Neural cell (in vitro differentiated cells): ENCODE measurements around the gene PRKG1.

ENCODE experiments used
- CTCF ChIP-seq: fragments of 450-650 bp; IDR thresholded peaks from 2 replicates; pipeline ENCODE4 v1.5.1; 2014; ENCODE audit warnings: antibody characterized with exemption, mild to moderate bottlenecking, moderate library complexity; ENCODE audit not compliant: poor library complexity, severe bottlenecking
- EP300 ChIP-seq: fragments of 450-650 bp; conservative IDR thresholded peaks from 2 replicates; pipeline ENCODE4 v1.6.1; 2014; ENCODE audit warnings: antibody characterized with exemption, mild to moderate bottlenecking, moderate library complexity; ENCODE audit not compliant: poor library complexity, severe bottlenecking
- EZH2 ChIP-seq: fragments of 200-600, 300-800 bp; shearing (Covaris generic), sonication (generic); IDR thresholded peaks from 2 replicates; pipeline ENCODE4 v1.6.1; 2014; ENCODE audit warnings: antibody characterized with exemption, low read length, borderline replicate concordance, mild to moderate bottlenecking; ENCODE audit not compliant: insufficient read depth, poor library complexity, severe bottlenecking
- POLR2AphosphoS5 ChIP-seq: IDR thresholded peaks from 2 replicates; pipeline ENCODE4 v1.6.1; 2012
- RAD21 ChIP-seq: fragments of 450-650 bp; conservative IDR thresholded peaks from 2 replicates; pipeline ENCODE4 v1.6.1; 2014; ENCODE audit warnings: antibody characterized with exemption, mild to moderate bottlenecking, moderate library complexity
- REST ChIP-seq: IDR thresholded peaks from 2 replicates; pipeline ENCODE4 v1.6.1; 2012; ENCODE audit warnings: borderline replicate concordance
- SMC3 ChIP-seq: fragments of 450-650 bp; conservative IDR thresholded peaks from 2 replicates; pipeline ENCODE4 v1.6.1; 2014; ENCODE audit warnings: antibody characterized with exemption, mild to moderate bottlenecking, moderate library complexity; ENCODE audit not compliant: poor library complexity

DNA sequence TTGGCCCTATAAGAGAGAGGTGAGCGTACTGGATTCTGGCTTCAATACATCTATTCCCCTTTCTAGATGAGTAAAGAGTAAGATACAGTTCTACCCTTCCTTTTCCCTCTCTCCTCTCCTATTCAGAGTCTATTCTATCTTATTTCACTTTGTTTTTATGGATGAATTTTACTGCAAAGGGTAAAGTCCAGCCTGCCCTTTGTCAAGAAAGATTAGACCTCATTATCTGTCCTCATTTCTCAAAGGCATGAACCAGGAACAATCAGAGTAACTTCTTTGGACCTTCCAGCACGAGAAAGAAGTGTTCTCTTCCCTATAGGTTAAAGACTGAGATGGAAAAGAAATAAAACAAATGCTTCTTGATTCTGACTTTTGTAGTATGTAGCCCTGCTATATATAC is 239.0 kb downstream of the PRKG1 start:
- TF ChIP-seq CTCF (no peak), POLR2AphosphoS5 (no peak), EZH2 (no peak), EP300 (no peak), SMC3 (no peak), RAD21 (no peak), REST (no peak)
